Skeletal muscle cell (primary cell): Measurements from ENCODE around the gene TRABD.

ENCODE experiments used
- DNase-seq: peaks from one replicate; pipeline ENCODE4 v3.0.0-alpha.2; 2010; ENCODE audit warnings: low read depth
- H3K4me3 ChIP-seq: 2 replicates; pipeline ENCODE4 v1.5.1; 2011; ENCODE audit warnings: low read depth, mild to moderate bottlenecking, control low read depth, low read length, moderate library complexity

TRABD gene

GRCh38 chr22:50226875-50227165 lies 41.1 kb downstream of the TRABD start:
- no peak for DNase-seq
- H3K4me3 ChIP-seq, result no peak overlapping the region

GRCh38 chr22:50227579-50228215 lies 42.0 kb downstream of the TRABD start:
- H3K4me3 ChIP-seq, result no peak overlapping the region
- no peak for DNase-seq

GRCh38 chr22:50228366-50228765 lies 42.7 kb downstream of the TRABD start:
- H3K4me3 ChIP-seq, result no peak overlapping the region
- DNase-seq, result no peak

GRCh38 chr22:50229370-50229769 lies 43.7 kb downstream of the TRABD start:
- no peak for DNase-seq
- no peak overlapping the region for H3K4me3 ChIP-seq

GRCh38 chr22:50232481-50233151 lies 46.9 kb downstream of the TRABD start:
- no peak overlapping the region for H3K4me3 ChIP-seq
- no peak for DNase-seq

GRCh38 chr22:50233223-50233622 lies 47.5 kb downstream of the TRABD start:
- no peak for DNase-seq
- no peak overlapping the region for H3K4me3 ChIP-seq

- DNase-seq, result no peak
Measured at GRCh38 chr22:50236731-50237409, 51.2 kb downstream of the TRABD start.

GRCh38 chr22:50238755-50239154 lies 53.0 kb downstream of the TRABD start:
- DNase-seq, result no peak
- H3K4me3 ChIP-seq, result no peak overlapping the region

More at GRCh38 chr22:50236731-50237409, 51.2 kb downstream of the TRABD start:
- no peak overlapping the region for H3K4me3 ChIP-seq

GRCh38 chr22:50242406-50242949 lies 56.8 kb downstream of the TRABD start:
- no peak for DNase-seq
- peak overlapping the region; percentile 98 for H3K4me3 ChIP-seq

- no peak for DNase-seq
- peak overlapping the region; percentile 98 for H3K4me3 ChIP-seq
Measured at GRCh38 chr22:50243685-50244419, 58.1 kb downstream of the TRABD start.

- H3K4me3 ChIP-seq, result peak within 1 kb of the TSS; percentile 98
- peak; percentile 63 for DNase-seq
Measured at GRCh38 chr22:50244420-50245213, 58.9 kb downstream of the TRABD start, which contains the start of gene TUBGCP6. Gene TUBGCP6 (minus strand): TSS chr22:50245023. CDS start chr22:50244459, 564 bp downstream.

- peak overlapping the region; percentile 98 for H3K4me3 ChIP-seq
- DNase-seq, result no peak
Measured at GRCh38 chr22:50245214-50246072, 59.7 kb downstream of the TRABD start.

- no peak for DNase-seq
- no peak overlapping the region for H3K4me3 ChIP-seq
Measured at GRCh38 chr22:50246242-50247175, 60.8 kb downstream of the TRABD start.

GRCh38 chr22:50247748-50248147 lies 62.0 kb downstream of the TRABD start:
- no peak overlapping the region for H3K4me3 ChIP-seq
- DNase-seq, result no peak

- no peak overlapping the region for H3K4me3 ChIP-seq
- DNase-seq, result no peak
Measured at GRCh38 chr22:50248196-50249081, 62.7 kb downstream of the TRABD start.
